Measurements from ENCODE around the gene HLCS. TPM values are rescaled to one million over a fixed set of nuclear protein-coding genes. Genes with fewer than 3 reads are reported as not detected.

The HLCS gene
- total and polyA plus RNA-seq, 2 donors, result 8.6 to 22.9 TPM

DNA sequence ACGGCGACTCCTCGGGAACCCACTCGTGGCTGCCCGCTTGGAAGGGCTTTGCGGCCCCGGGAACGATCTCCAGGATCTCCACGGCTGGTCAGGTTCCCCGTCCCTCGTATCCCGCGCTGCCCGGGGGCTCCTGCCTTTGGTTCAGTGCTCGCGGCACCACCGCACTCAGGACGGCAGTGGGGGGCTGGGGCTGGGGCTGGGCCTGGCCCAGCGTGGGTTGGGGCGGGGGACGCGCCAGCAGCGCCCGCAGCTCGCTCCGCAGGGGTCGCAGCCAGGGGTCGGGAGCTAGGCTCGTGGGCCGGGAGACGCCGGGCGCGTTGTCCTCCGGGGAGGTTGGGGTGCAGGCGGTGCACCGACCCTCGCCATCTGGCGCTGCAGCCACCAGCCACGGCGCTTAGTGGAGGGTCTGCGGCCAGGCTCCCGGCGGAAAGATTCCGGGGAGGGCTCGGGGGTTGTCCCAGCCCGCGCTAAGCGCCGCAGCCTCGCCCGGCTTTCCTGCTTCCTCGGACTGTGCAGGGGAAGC is 258.6 kb downstream of the HLCS start:
- WGBS, result 3% methylated on average over 53 of the region's 53 CpGs
- Histone ChIP-seq H3K4me3 (ENCODE audit: low read depth, low read length) (no peak overlapping the region), H3K27ac (ENCODE audit: low read depth) (no peak overlapping the region), H3K4me1 (ENCODE audit: insufficient read depth) (peaks cover 2% of the 10 kb centered on the region), H3K36me3 (ENCODE audit: insufficient read depth) (no peaks in the 10 kb centered on the region)
- no peak for DNase-seq (ENCODE audit: extremely low spot score)

GRCh38 chr21:36706951-36707762 is 259.3 kb downstream of the HLCS start:
- no peak for DNase-seq (ENCODE audit: extremely low spot score)
- peaks cover 2% of the 10 kb centered on the region for H3K4me1 ChIP-seq (ENCODE audit: insufficient read depth)
- no peak overlapping the region for H3K27ac ChIP-seq (ENCODE audit: low read depth)
- 16% methylated on average over 32 of the region's 32 CpGs for WGBS
- no peak overlapping the region for H3K4me3 ChIP-seq (ENCODE audit: low read depth, low read length)
- H3K36me3 ChIP-seq (ENCODE audit: insufficient read depth), result no peaks in the 10 kb centered on the region

- Histone ChIP-seq H3K4me1 (ENCODE audit: insufficient read depth) (peaks cover 2% of the 10 kb centered on the region), H3K36me3 (ENCODE audit: insufficient read depth) (no peaks in the 10 kb centered on the region), H3K27ac (ENCODE audit: low read depth) (no peak overlapping the region), H3K4me3 (ENCODE audit: low read depth, low read length) (no peak overlapping the region)
- WGBS, result 12% methylated on average over 13 of the region's 13 CpGs
- no peak for DNase-seq (ENCODE audit: extremely low spot score)
These were observed 260.0 kb downstream of the HLCS start for GRCh38 chr21:36706482-36706852.

DNA sequence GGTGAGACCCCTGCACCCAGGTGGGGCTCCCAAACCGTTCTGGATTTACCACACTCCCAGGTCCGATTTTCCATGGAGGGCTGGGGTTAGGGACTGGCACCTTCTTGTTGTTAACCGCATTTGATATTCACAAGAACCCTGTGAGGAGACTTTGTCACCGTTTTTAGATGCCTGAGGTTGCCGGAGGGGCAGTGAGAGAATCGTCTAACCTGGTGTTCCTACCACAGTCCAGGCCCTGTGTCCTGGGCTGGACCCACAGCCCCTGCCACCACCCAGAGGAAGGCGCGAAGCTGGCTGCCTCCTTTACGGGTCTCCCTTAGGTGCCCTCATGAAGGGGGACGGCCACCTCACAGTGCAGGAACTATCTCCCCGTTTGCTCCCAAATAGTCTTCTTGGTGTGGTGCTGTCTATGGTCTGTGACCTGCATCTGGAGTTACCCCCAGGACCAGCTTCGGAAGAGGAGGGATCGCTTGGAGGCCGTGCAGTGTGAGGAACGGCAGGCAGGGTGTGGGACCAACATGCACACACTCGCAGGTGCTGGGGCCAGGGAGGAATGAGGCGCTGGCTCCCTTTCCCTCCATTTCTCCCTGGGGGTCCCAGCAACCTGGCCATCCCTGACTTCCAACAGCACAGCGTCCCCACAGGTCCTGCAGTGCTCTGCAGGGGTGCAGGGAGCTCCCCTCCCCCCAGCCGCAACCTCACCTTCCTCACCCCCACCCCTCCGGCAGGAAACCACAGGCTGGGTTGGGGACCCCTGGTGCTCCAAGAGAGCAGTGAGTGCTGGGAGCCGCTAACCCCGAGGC is 260.6 kb downstream of the HLCS start:
- H3K36me3 ChIP-seq (ENCODE audit: insufficient read depth), result no peaks in the 10 kb centered on the region
- peaks cover 2% of the 10 kb centered on the region for H3K4me1 ChIP-seq (ENCODE audit: insufficient read depth)
- DNase-seq (ENCODE audit: extremely low spot score), result no peak
- no peak overlapping the region for H3K27ac ChIP-seq (ENCODE audit: low read depth)
- H3K4me3 ChIP-seq (ENCODE audit: low read depth, low read length), result no peak overlapping the region
- 9% methylated on average over 22 of the region's 22 CpGs for WGBS

GRCh38 chr21:36704958-36705678 is 261.4 kb downstream of the HLCS start:
- 5% methylated on average over 39 of the region's 39 CpGs for WGBS
- Histone ChIP-seq H3K4me3 (ENCODE audit: low read depth, low read length) (no peak overlapping the region), H3K36me3 (ENCODE audit: insufficient read depth) (no peaks in the 10 kb centered on the region), H3K27ac (ENCODE audit: low read depth) (no peak overlapping the region), H3K4me1 (ENCODE audit: insufficient read depth) (peaks cover under 1% of the 10 kb centered on the region)
- DNase-seq (ENCODE audit: extremely low spot score), result no peak

GRCh38 chr21:36704281-36704957 is 262.1 kb downstream of the HLCS start:
- peaks cover 1% of the 10 kb centered on the region for H3K4me1 ChIP-seq (ENCODE audit: insufficient read depth)
- WGBS, result 5% methylated on average over 49 of the region's 49 CpGs
- no peak overlapping the region for H3K27ac ChIP-seq (ENCODE audit: low read depth)
- DNase-seq (ENCODE audit: extremely low spot score), result no peak
- H3K4me3 ChIP-seq (ENCODE audit: low read depth, low read length), result no peak overlapping the region
- H3K36me3 ChIP-seq (ENCODE audit: insufficient read depth), result no peaks in the 10 kb centered on the region

DNA sequence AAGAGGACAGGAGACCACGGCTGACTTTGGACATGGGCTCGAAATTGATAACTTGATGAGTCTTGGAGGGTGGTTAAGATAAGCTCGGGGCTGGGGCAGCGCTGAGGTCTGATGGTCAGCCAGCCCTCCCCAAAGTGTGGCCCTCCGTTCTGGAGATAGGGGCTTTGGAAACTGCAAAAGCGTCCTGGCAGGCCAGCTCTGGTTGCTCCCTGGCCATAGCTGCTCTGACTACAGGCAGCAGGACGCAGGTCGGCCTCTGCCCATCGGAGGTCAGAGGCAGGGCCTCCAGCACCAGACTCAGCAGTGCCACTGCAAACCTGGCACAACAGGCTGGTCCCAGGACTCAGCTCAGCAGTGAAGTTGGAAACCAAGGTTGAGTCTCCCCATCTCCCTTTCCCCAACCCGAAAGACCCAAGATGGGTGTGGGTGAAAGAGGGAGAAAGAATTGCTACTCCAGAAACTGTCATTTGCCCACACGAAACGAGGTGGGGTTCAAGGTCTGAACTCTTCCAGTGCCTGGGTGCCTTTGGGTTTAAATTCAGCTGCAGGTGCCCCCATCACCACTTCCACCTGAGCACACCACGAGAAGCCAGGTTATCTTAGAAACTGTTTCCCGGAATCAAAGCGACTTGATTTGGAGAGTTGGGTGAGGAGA is 262.7 kb downstream of the HLCS start:
- no peak overlapping the region for H3K27ac ChIP-seq (ENCODE audit: low read depth)
- WGBS, result 24% methylated on average over 15 of the region's 15 CpGs
- no peak overlapping the region for H3K4me3 ChIP-seq (ENCODE audit: low read depth, low read length)
- no peaks in the 10 kb centered on the region for H3K36me3 ChIP-seq (ENCODE audit: insufficient read depth)
- no peak for DNase-seq (ENCODE audit: extremely low spot score)
- H3K4me1 ChIP-seq (ENCODE audit: insufficient read depth), result peaks cover 3% of the 10 kb centered on the region

- Histone ChIP-seq H3K4me1 (ENCODE audit: insufficient read depth) (peaks cover 6% of the 10 kb centered on the region), H3K4me3 (ENCODE audit: low read depth, low read length) (no peak overlapping the region), H3K36me3 (ENCODE audit: insufficient read depth) (no peaks in the 10 kb centered on the region), H3K27ac (ENCODE audit: low read depth) (no peak overlapping the region)
- 59% methylated on average over 3 of the region's 3 CpGs for WGBS
- DNase-seq (ENCODE audit: extremely low spot score), result no peak
These were observed 263.3 kb downstream of the HLCS start for GRCh38 chr21:36703123-36703522.

DNA sequence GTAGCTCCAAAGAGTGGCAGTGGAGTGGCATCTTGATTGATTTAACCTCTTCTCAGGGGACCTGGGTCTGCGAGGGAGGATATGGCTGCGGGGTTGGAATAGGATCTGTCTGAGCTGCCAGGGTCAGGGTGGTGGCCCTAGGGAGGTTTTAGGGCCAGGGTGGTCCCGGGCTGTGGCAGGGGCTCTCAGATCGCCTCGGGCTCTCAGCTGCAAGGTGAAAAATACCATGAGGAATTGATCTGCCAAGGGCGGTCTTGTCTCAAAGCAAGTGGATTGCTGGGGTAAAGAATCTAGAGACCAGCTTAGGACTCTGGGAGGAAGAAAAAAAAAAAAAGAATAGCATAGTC is 263.9 kb downstream of the HLCS start:
- peaks cover 6% of the 10 kb centered on the region for H3K4me1 ChIP-seq (ENCODE audit: insufficient read depth)
- H3K36me3 ChIP-seq (ENCODE audit: insufficient read depth), result no peaks in the 10 kb centered on the region
- DNase-seq (ENCODE audit: extremely low spot score), result no peak
- no peak overlapping the region for H3K27ac ChIP-seq (ENCODE audit: low read depth)
- H3K4me3 ChIP-seq (ENCODE audit: low read depth, low read length), result no peak overlapping the region
- WGBS, result 38% methylated on average over 6 of the region's 6 CpGs

DNA sequence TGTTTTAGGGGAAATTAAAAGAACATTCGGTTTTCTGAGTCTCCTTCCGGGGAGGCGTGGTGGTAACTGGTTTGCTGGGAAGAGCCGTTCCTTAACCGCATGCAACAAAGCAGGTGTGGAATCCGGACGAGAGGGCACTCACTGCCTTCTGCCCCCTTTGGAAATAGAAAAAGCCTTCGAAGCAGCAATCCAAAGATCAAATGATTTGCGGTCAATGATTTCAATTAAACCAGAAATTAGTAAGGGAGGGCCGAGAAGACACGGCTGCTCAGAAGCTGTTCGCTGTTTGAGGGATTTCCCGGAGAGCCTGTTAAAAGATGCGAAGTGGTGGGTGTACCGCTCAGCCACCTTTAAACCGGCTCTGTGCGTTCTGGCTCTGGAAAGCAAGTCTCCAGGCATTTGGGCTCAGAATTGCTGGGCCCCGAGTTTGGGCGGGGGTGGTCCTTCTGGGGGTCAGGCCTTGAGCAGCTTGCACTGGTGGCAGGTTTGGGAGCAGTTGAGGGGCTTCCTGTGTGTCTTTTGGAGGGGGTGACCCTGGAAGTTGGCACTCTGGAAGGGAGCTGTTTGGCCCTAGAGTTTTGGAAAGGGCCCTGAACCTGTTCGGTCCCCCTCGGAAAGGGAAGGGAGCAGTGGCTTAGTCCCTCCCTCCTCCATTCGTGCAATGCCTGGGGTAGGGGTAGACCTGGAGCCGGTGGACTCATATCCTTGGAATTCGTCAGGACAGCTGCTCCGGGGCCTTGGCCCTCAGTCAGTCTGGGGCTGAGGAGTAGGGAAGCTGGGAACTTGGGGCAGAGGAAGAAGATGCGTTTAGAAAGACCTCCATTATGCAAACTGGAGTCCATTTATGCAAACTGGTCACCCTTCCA is 264.5 kb downstream of the HLCS start:
- peaks cover 6% of the 10 kb centered on the region for H3K4me1 ChIP-seq (ENCODE audit: insufficient read depth)
- no peak overlapping the region for H3K27ac ChIP-seq (ENCODE audit: low read depth)
- no peak for DNase-seq (ENCODE audit: extremely low spot score)
- 23% methylated on average over 26 of the region's 26 CpGs for WGBS
- H3K4me3 ChIP-seq (ENCODE audit: low read depth, low read length), result no peak overlapping the region
- H3K36me3 ChIP-seq (ENCODE audit: insufficient read depth), result no peaks in the 10 kb centered on the region

- Histone ChIP-seq H3K4me1 (ENCODE audit: insufficient read depth) (peaks cover 6% of the 10 kb centered on the region), H3K36me3 (ENCODE audit: insufficient read depth) (no peaks in the 10 kb centered on the region), H3K4me3 (ENCODE audit: low read depth, low read length) (no peak overlapping the region), H3K27ac (ENCODE audit: low read depth) (no peak overlapping the region)
- no peak for DNase-seq (ENCODE audit: extremely low spot score)
- 5% methylated on average over 65 of the region's 65 CpGs for WGBS
These were observed 265.3 kb downstream of the HLCS start for GRCh38 chr21:36700971-36701755.

Data from urinary bladder (tissue), 4 donors.